Naive thymus-derived CD4-positive, alpha-beta T cell (primary cell): ENCODE data around the gene CD44. TPM values are rescaled to one million over a fixed set of nuclear protein-coding genes. Genes with fewer than 3 reads are reported as not detected.

Experiments used
- ATAC-seq: fragments of 150-1000 bp; cut with Tn5 transposase; 2 replicates; pipeline ENCODE4 v1.10.0; 2021; ENCODE audit warnings: mild to moderate bottlenecking, moderate library complexity
- CTCF ChIA-PET: fragments of 350-600 bp; sonication (Branson Sonifier 250); formaldehyde crosslinking; loops from one replicate; lab custom pipeline; 2021; ENCODE audit warnings: antibody characterized with exemption; lab: Charles Lee
- POLR2A ChIA-PET: fragments of 350-600 bp; sonication (Branson Sonifier 250); formaldehyde crosslinking; loops from one replicate; lab custom pipeline; 2021; ENCODE audit warnings: antibody characterized with exemption, inconsistent platforms; lab: Charles Lee
- DNase-seq, 9 donors: peaks; one replicate each; pipeline versions ENCODE4 v3.0.0 to v3.0.0-alpha.2; 2020 to 2022; ENCODE audit warnings: mixed read lengths in 1 of 9
- H3K27ac ChIP-seq: one replicate; pipeline ENCODE4 v1.7.0; 2013; ENCODE audit warnings: mild to moderate bottlenecking, low read depth, low read length, moderate library complexity
- H3K27me3 ChIP-seq, 2 donors: one replicate each; pipeline ENCODE4 v1.7.0; 2013; ENCODE audit warnings: low read length in 2 of 2, mild to moderate bottlenecking in 2 of 2, moderate library complexity in 2 of 2; ENCODE audit not compliant: control insufficient read depth in 2 of 2, insufficient read depth in 2 of 2
- H3K36me3 ChIP-seq, 3 experiments: 1 replicate in 2 of 3; 2 replicates in 1 of 3; pipeline ENCODE4 v1.7.0; 2013; ENCODE audit warnings: low read length in 3 of 3, mild to moderate bottlenecking in 3 of 3, moderate library complexity in 1 of 3; ENCODE audit not compliant: insufficient read depth in 3 of 3, control insufficient read depth in 2 of 3
- H3K4me1 ChIP-seq, 2 donors: one replicate each; pipeline ENCODE4 v1.7.0; 2013; ENCODE audit warnings: low read length in 2 of 2, mild to moderate bottlenecking in 2 of 2, moderate library complexity in 1 of 2; ENCODE audit not compliant: control insufficient read depth in 2 of 2, insufficient read depth in 2 of 2
- H3K4me3 ChIP-seq: 2 replicates; pipeline ENCODE4 v1.7.0; 2013; ENCODE audit warnings: mild to moderate bottlenecking, low read length
- H3K9me3 ChIP-seq, 3 experiments: 1 replicate in 2 of 3; 2 replicates in 1 of 3; pipeline ENCODE4 v1.7.0; 2013; ENCODE audit warnings: low read length in 3 of 3; ENCODE audit not compliant: control insufficient read depth in 2 of 3
- H3K27ac Mint-ChIP-seq, 9 donors: one replicate each; pipeline ENCODE4 v1.8.0; 2020 to 2022; ENCODE audit warnings: mixed read lengths in 9 of 9, mild to moderate bottlenecking in 8 of 9, moderate library complexity in 5 of 9, inconsistent platforms in 2 of 9
- H3K27me3 Mint-ChIP-seq, 5 donors: one replicate each; pipeline ENCODE4 v1.8.0; 2021 to 2022; ENCODE audit warnings: mixed read lengths in 5 of 5, mild to moderate bottlenecking in 1 of 5
- H3K36me3 Mint-ChIP-seq, 5 donors: one replicate each; pipeline ENCODE4 v1.8.0; 2020 to 2022; ENCODE audit warnings: mixed read lengths in 5 of 5, mild to moderate bottlenecking in 3 of 5, inconsistent platforms in 1 of 5
- H3K4me1 Mint-ChIP-seq, 7 donors: one replicate each; pipeline ENCODE4 v1.8.0; 2020 to 2022; ENCODE audit warnings: mixed read lengths in 7 of 7, mild to moderate bottlenecking in 3 of 7, inconsistent platforms in 1 of 7
- H3K4me3 Mint-ChIP-seq, 10 donors: one replicate each; pipeline ENCODE4 v1.8.0; 2020 to 2022; ENCODE audit warnings: mild to moderate bottlenecking in 10 of 10, mixed read lengths in 10 of 10, moderate library complexity in 6 of 10, inconsistent platforms in 2 of 10
- H3K9me3 Mint-ChIP-seq, 11 donors: one replicate each; pipeline ENCODE4 v1.8.0; 2020 to 2022; ENCODE audit warnings: mixed read lengths in 11 of 11, mild to moderate bottlenecking in 4 of 11, inconsistent platforms in 1 of 11, moderate library complexity in 1 of 11
- intact Hi-C, 2 donors: fragments of 100-400 bp; cut with micrococcal nuclease; formaldehyde crosslinking; loops; one replicate each; pipeline ENCODE4 v1.15.1; 2023
- polyA plus RNA-seq, 2 donors: library from polyadenylated mRNA; unstranded; fragments of 300-500 nt; fragmentation: Illumina TruSeq; gene quantifications; one replicate each; pipeline ENCODE4 v1.2.3, GENCODE V29; 2021
- total RNA-seq, 6 experiments: library from RNA in 5 of 6; stranded (reverse) in 5 of 6; gene quantifications; 1 replicate in 5 of 6; 2 replicates in 1 of 6; pipeline ENCODE4 v1.2.3 and lab custom pipeline; 2021 to 2026

CD44 gene
- total and polyA plus RNA-seq, 7 experiments from 2014 or later, result 332 to 1,223 (median 755) TPM

DNA sequence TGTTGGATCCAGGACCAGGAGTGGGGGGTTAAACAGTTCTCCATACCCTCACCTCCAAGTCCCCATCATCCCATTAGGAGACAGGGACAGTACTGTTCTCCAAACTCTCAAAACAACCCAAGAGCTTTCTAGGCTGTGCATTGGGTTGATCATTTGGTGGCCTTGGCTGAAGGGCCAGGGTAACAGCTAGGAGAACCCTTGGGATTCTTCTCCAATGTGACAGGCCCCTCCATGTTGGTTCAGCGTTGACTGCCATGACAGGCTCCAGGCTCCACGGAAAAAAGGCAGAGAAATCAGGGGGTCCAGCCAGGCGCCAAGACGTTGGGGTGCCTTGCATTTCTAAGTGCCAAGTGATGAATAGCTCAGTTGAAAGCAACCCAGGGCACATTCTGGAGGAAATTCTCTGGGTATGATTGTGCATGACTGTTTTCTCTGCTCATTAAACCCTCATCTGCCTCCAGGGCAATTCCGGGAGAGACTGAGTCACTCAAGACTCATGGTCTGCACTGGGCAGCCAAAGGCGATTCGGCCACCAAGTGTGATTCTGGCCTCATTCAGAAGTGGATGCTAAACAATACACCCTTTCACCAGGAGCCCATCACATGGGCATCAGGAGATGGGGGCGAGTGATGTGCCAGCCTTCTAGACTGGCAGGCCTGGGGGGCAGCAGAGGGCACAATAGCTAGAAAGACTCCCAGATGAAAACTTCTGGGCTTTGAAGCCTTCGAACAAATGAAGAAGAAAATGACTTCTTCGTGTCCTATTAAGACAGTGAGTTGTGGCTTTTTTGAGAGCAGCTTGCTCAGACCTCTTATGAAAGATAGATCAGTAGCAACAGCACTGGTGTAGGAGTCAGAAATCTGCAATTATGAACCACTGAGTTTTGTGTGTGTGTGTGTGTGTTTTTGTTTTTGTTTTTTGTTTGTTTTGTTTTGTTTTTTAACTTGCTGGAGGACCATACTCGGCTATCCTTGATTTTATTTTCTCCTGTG lies 27.7 kb downstream of the CD44 start:
- H3K27ac Mint-ChIP-seq, result peak overlapping the region; percentile 89 to 100 (median 100)
- intact Hi-C loops, result loop anchor here (1.0 to 10.0 kb wide), 21 partner anchors 11 to 1059 kb away; partner anchors contain the start of genes APIP (in 2 of the 2), CD44 (in 2 of the 2), PDHX (in 2 of the 2) and NAT10 (in 1 of the 2)
- no peaks in the 10 kb centered on the region for H3K27me3 ChIP-seq
- peaks cover 96% of the 10 kb centered on the region in 2 donors for H3K4me1 ChIP-seq
- H3K4me3 ChIP-seq, result peak overlapping the region; percentile 30
- H3K4me1 Mint-ChIP-seq, result peaks cover 67 to 100% (median 100%) of the 10 kb centered on the region in 7 donors
- peaks cover 0 to 5% (median 0%) of the 10 kb centered on the region in 11 donors for H3K9me3 Mint-ChIP-seq
- H3K36me3 Mint-ChIP-seq, result peaks cover 4 to 68% (median 36%) of the 10 kb centered on the region in 5 donors
- no peak for ATAC-seq
- H3K27me3 Mint-ChIP-seq, result no peaks in the 10 kb centered on the region
- H3K4me3 Mint-ChIP-seq, result peak overlapping the region; percentile 69 to 94 (median 85)
- H3K27ac ChIP-seq, result peak overlapping the region; percentile 94
- DNase-seq, result peak in 4 of 9 donors; percentile 37 to 49 (median 44)
- H3K36me3 ChIP-seq, result no peaks in the 10 kb centered on the region
- ChIA-PET POLR2A (interaction anchor here (0.6 to 21.8 kb wide), 32 partner anchors 12 to 247 kb away, joined by 3 to 354 read pairs (median 5); partner anchors contain the start of gene CD44), CTCF (interaction anchor here (0.6 to 4.7 kb wide), 16 partner anchors 11 to 242 kb away, joined by 3 to 30 read pairs (median 4); partner anchors contain the start of gene CD44)
- H3K9me3 ChIP-seq, result no peaks in the 10 kb centered on the region

- intact Hi-C loops, result loop anchor here (2.0 to 10.0 kb wide), 5 partner anchors 163 to 1060 kb away; partner anchors contain the start of genes APIP (in 1 of the 2), NAT10 (in 1 of the 2) and PDHX (in 1 of the 2)
- H3K4me1 Mint-ChIP-seq, result peaks cover 67 to 100% (median 100%) of the 10 kb centered on the region in 7 donors
- peak overlapping the region; percentile 89 to 100 (median 100) for H3K27ac Mint-ChIP-seq
- ATAC-seq (no peak), DNase-seq (no peak)
- ChIA-PET CTCF (interaction anchor here (0.6 to 4.7 kb wide), 8 partner anchors 10 to 138 kb away, joined by 3 to 30 read pairs (median 6); no protein-coding TSS in a partner anchor), POLR2A (interaction anchor here (0.6 to 21.8 kb wide), 15 partner anchors 12 to 156 kb away, joined by 3 to 354 read pairs (median 6); partner anchors contain the start of gene CD44)
- peaks cover 0 to 68% (median 39%) of the 10 kb centered on the region in 5 donors for H3K36me3 Mint-ChIP-seq
- Histone ChIP-seq H3K4me3 (peak overlapping the region; percentile 30), H3K4me1 (peaks cover 96% of the 10 kb centered on the region in 2 donors), H3K9me3 (no peaks in the 10 kb centered on the region), H3K36me3 (no peaks in the 10 kb centered on the region), H3K27ac (peak overlapping the region; percentile 94), H3K27me3 (no peaks in the 10 kb centered on the region)
- H3K27me3 Mint-ChIP-seq, result no peaks in the 10 kb centered on the region
- H3K4me3 Mint-ChIP-seq, result peak overlapping the region; percentile 69 to 94 (median 82)
- H3K9me3 Mint-ChIP-seq, result peaks cover 0 to 5% (median 0%) of the 10 kb centered on the region in 11 donors
Observed at GRCh38 chr11:35167426-35167954, 28.5 kb downstream of the CD44 start.

- intact Hi-C loops, result loop anchor here (5.0 to 10.0 kb wide), 4 partner anchors 224 to 1061 kb away; partner anchors contain the start of genes APIP (in 1 of the 2), NAT10 (in 1 of the 2) and PDHX (in 1 of the 2)
- H3K27me3 ChIP-seq, result no peaks in the 10 kb centered on the region
- Mint-ChIP-seq H3K9me3 (peaks cover 0 to 6% (median 0%) of the 10 kb centered on the region in 11 donors), H3K27me3 (no peaks in the 10 kb centered on the region), H3K4me3 (peak overlapping the region; percentile 68 to 94 (median 78)), H3K4me1 (peaks cover 64 to 100% (median 100%) of the 10 kb centered on the region in 7 donors), H3K27ac (peak overlapping the region; percentile 89 to 100 (median 100)), H3K36me3 (peaks cover 0 to 66% (median 42%) of the 10 kb centered on the region in 5 donors)
- H3K27ac ChIP-seq, result peak overlapping the region; percentile 94
- ATAC-seq (no peak), DNase-seq (no peak)
- ChIA-PET POLR2A (interaction anchor here (0.9 to 21.8 kb wide), 8 partner anchors 9 to 123 kb away, joined by 3 to 354 read pairs (median 18); partner anchors contain the start of gene CD44), CTCF (interaction anchor here (4.1 kb wide), 1 partner anchor 9 kb away, joined by 27 read pairs; no protein-coding TSS in a partner anchor)
- no peak overlapping the region for H3K4me3 ChIP-seq
- H3K4me1 ChIP-seq, result peaks cover 96% of the 10 kb centered on the region in 2 donors
- H3K9me3 ChIP-seq, result no peaks in the 10 kb centered on the region
- H3K36me3 ChIP-seq, result no peaks in the 10 kb centered on the region
Observed at GRCh38 chr11:35168671-35169070, 29.7 kb downstream of the CD44 start.

- Histone ChIP-seq H3K27ac (peak overlapping the region; percentile 94), H3K27me3 (no peaks in the 10 kb centered on the region), H3K9me3 (no peaks in the 10 kb centered on the region), H3K4me3 (peak overlapping the region; percentile 6), H3K4me1 (peaks cover 96% of the 10 kb centered on the region in 2 donors), H3K36me3 (no peaks in the 10 kb centered on the region)
- intact Hi-C loops, result loop anchor here (5.0 to 10.0 kb wide), 4 partner anchors 223 to 1062 kb away; partner anchors contain the start of genes APIP (in 1 of the 2), NAT10 (in 1 of the 2) and PDHX (in 1 of the 2)
- CTCF ChIA-PET, result interaction anchor here (4.1 kb wide), 1 partner anchor 8 kb away, joined by 27 read pairs; no protein-coding TSS in a partner anchor
- ATAC-seq (no peak), DNase-seq (no peak)
- peaks cover 0 to 65% (median 41%) of the 10 kb centered on the region in 5 donors for H3K36me3 Mint-ChIP-seq
- H3K27ac Mint-ChIP-seq, result peak overlapping the region in 8 of 9 donors; percentile 89 to 100 (median 100)
- peak overlapping the region; percentile 68 to 94 (median 78) for H3K4me3 Mint-ChIP-seq
- POLR2A ChIA-PET, result interaction anchor here (0.9 to 21.8 kb wide), 7 partner anchors 9 to 93 kb away, joined by 3 to 354 read pairs (median 7); partner anchors contain the start of gene CD44
- H3K9me3 Mint-ChIP-seq, result peaks cover 0 to 6% (median 0%) of the 10 kb centered on the region in 11 donors
- no peaks in the 10 kb centered on the region for H3K27me3 Mint-ChIP-seq
- H3K4me1 Mint-ChIP-seq, result peaks cover 63 to 100% (median 100%) of the 10 kb centered on the region in 7 donors
Observed at GRCh38 chr11:35169112-35169511, 30.1 kb downstream of the CD44 start.

- Histone ChIP-seq H3K27me3 (no peaks in the 10 kb centered on the region), H3K9me3 (no peaks in the 10 kb centered on the region), H3K36me3 (no peaks in the 10 kb centered on the region), H3K4me3 (peak overlapping the region; percentile 6), H3K27ac (peak overlapping the region; percentile 94), H3K4me1 (peaks cover 96% of the 10 kb centered on the region in 2 donors)
- H3K27ac Mint-ChIP-seq, result peak overlapping the region in 8 of 9 donors; percentile 89 to 100 (median 100)
- H3K36me3 Mint-ChIP-seq, result peaks cover 0 to 65% (median 42%) of the 10 kb centered on the region in 5 donors
- ChIA-PET POLR2A (interaction anchor here (0.7 to 21.8 kb wide), 7 partner anchors 10 to 77 kb away, joined by 3 to 354 read pairs (median 7); partner anchors contain the start of gene CD44), CTCF (interaction anchor here (1.2 kb wide), 1 partner anchor 129 kb away, joined by 3 read pairs; no protein-coding TSS in a partner anchor)
- ATAC-seq, result no peak
- intact Hi-C loops, result loop anchor here (5.0 to 10.0 kb wide), 4 partner anchors 223 to 1062 kb away; partner anchors contain the start of genes APIP (in 1 of the 2), NAT10 (in 1 of the 2) and PDHX (in 1 of the 2)
- no peak for DNase-seq
- H3K9me3 Mint-ChIP-seq, result peaks cover 0 to 6% (median 0%) of the 10 kb centered on the region in 11 donors
- H3K4me3 Mint-ChIP-seq, result peak overlapping the region in 9 of 10 donors; percentile 69 to 94 (median 80)
- peaks cover 62 to 100% (median 100%) of the 10 kb centered on the region in 7 donors for H3K4me1 Mint-ChIP-seq
- H3K27me3 Mint-ChIP-seq, result no peaks in the 10 kb centered on the region
Observed at GRCh38 chr11:35169754-35170153, 30.8 kb downstream of the CD44 start.
